GM19467 (cell line): Measurements from ENCODE around the gene UBE3B.
A peak's percentile ranks its signal among the peaks of the same experiment; 100 is the strongest.
"Not testable (repeated sequence)": the region's sequence is repeated elsewhere in the genome, so short reads cannot be mapped to it uniquely, and the experiment has no call there.

Source experiments
- ATAC-seq: cut with Tn5 transposase; IDR thresholded peaks from one replicate; pipeline ENCODE4 v1.9.1; 2021; ENCODE audit warnings: mild to moderate bottlenecking, moderate library complexity; ENCODE audit not compliant: unreplicated experiment

Gene UBE3B

DNA sequence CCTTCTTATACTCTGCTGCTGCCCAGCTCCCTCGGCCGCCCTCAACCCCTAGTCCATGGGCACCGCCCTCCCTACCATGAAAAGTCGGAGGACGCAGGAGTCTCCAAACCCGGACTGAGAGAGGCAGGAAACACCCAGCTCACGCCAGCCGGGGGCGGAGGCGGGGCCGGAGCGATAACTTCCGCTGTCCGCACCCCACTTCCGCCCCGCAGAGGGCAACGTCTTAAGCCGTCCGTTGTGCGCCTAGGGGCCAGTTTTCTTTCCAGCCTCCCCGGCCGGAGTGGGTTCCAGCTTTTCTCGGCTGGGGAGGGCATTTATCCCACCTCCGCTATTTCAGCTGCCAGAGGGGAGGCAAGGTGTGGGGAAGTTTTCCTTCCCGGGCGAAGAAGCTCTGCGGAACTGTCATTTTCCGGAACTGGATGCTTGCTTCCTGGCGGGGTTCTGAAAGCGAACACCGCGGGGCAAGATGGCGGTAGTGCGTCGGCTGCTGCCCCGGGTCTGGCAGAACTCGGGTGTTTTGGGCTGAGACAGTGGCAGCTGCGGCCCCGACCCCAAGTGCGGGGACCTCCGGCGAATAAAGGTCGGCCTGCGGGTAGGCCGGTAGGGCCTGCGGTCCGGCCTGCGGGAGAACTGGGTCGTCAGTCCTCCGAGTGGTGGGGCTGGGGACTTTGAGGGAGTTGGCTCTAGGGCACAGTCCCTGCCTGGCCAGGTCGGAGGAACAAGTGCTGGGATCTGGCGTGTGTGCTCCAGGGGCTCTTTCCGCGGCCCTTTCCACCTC lies at the start of gene UBE3B, which contains the start of gene KCTD10:
TSS of gene UBE3B (plus strand) at position 450 of the 778 bp plus-strand sequence. CDS start 5,918 bp downstream, outside the sequence.
TSS of gene KCTD10 (minus strand) at position 116 of the 778 bp plus-strand sequence. CDS start at position 78, 38 bp downstream.
- peak; percentile 87 for ATAC-seq

- ATAC-seq = peak; percentile 75
Measured at GRCh38 chr12:109428037-109428629, 49.3 kb upstream of the UBE3B start.

- not testable (repeated sequence) for ATAC-seq
Measured at GRCh38 chr12:109428804-109429203, 48.6 kb upstream of the UBE3B start.

- ATAC-seq = no peak
Measured at GRCh38 chr12:109430244-109430643, 47.2 kb upstream of the UBE3B start.

GRCh38 chr12:109432431-109432830 lies 45.0 kb upstream of the UBE3B start:
- ATAC-seq = no peak

DNA sequence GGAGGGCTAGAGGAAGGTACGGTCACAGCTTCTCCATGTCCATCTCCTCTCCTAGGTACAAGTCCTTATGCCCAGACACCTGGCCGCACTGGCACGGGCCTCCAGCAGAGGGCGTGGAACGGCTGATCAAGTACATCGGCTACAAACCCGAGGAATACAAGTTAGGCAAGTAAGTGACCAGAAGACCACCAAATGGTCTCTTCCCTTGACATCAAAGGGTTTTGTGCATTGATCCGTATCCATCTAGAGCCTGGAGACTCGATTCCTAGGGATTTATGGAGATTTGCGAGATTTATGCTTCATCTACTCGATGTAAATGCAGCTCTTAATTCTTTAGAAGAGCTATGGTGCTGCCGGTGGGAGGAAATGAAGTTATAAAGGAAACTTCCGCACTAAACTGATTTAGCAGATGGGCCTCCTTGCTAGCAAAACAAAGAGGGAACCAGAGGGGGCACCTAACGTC lies 44.6 kb upstream of the UBE3B start:
- no peak for ATAC-seq

DNA sequence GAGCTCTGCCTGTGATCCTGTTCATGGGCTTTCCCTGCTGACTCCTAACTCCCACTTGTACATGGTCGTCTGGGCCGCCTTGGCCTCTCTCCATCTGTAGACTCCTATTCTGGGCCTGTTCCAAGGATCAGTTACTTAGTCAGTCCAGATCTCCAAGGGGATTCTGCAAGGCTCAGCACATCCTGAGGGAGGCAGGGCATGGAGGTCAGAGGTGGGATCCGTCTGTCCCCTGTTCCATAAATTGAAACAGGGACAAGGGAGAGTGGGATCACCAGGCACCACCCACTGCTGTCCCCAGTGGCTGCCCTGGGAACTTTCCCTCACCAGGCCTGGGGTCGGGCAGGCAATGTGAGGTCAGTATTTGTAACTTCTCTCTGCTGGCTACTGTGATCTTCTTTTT lies 43.8 kb upstream of the UBE3B start:
- no peak for ATAC-seq

- no peak for ATAC-seq
Measured at GRCh38 chr12:109434582-109434981, 42.9 kb upstream of the UBE3B start.

GRCh38 chr12:109435428-109436187 lies 41.8 kb upstream of the UBE3B start:
- ATAC-seq = no peak

DNA sequence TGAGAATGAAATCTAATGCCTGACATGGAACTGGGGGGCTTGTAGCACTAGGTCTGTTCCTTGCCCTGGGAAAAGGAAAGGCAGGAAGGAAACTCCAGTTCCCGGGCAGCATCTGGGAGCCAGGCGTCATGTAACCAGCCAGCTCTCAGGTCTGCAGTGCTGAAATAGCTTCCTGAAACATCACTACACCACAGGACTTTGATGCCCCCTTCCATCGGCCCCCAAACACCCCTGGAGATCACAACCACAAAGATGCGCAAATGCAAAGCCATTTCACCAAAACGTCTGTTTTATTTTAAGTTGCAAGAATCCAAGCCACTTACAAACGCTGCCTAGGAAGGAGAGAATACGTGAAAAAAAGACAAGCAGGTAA lies 41.3 kb upstream of the UBE3B start:
- ATAC-seq = no peak

DNA sequence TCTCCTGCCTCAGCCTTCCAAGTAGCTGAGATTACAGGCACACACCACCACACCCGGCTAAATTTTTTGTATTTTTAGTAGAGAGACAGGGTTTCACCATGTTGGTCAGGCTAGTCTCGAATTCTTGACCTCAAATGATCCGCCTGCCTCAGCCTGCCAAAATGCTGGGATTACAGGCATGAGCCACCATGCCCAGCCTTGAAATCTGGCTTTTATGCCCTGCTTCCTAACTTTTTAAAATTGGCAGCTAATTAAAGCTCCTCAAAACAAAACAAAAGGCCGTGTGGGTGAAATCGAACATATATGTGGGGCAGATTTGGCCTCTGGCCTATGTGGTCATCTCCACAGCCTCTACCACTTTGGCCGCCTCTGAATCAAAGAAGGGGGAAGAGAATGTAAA lies 38.3 kb upstream of the UBE3B start:
- no peak for ATAC-seq

DNA sequence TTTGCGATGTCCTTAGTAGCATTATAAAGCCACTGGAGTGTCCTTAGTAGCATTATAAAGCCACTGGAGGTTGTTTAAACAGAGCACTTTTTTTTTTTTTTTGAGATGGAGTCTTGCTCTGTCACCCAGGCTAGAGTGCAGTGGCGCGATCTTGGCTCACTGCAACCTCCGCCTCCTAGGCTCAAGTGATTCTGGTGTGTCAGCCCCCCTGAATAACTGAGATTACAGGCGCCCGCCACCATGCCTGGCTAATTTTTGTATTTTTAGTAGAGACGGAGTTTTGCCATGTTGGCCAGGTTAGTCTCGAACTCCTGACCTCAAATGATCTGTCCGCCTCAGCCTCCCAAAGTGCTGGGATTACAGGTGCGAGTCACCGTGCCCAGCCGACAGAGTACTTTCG lies 37.5 kb upstream of the UBE3B start:
- ATAC-seq = not testable (repeated sequence)

GRCh38 chr12:109440851-109441490 lies 36.5 kb upstream of the UBE3B start:
- no peak for ATAC-seq

GRCh38 chr12:109443794-109444193 lies 33.6 kb upstream of the UBE3B start:
- no peak for ATAC-seq

DNA sequence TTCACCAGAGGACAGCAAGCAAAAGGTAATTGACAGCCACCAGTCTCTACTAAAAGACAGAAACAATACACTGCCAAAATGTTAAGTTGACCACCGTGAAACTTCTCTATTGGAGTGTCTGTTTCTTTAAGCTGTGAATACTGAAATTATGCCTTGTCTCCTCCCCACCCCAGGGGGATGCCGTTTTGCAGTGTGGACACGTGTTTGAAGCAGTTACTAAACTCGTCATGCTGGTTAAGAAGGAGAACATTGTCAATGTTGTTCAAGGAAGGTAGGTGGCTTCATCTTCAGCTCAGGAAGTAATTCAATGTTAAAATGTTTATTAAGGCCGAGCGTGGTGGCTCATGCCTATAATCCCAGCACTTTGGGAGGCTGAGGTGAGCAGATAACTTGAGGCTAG lies 33.2 kb upstream of the UBE3B start:
- ATAC-seq = no peak

DNA sequence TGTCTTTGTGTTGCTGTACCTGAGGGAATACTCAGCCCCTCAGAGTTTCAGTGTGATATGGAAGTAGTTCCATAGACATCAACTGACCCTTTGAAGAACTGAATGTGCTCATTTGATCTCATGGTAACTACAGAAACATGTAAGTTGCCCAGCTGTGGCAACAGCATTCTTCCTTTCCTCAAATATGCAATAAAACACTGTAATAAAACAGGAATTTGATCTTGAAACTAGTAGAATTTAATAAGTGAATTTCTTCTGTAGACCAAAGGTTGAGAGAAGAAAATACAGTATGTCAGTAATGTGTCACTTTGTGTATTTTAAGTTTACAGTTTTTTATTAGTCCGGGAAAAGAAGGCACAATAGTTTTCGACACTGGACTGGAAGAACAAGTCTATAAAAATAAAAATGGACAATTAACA lies 32.2 kb upstream of the UBE3B start:
- ATAC-seq = no peak

- no peak for ATAC-seq
Measured at GRCh38 chr12:109446869-109447268, 30.6 kb upstream of the UBE3B start.

DNA sequence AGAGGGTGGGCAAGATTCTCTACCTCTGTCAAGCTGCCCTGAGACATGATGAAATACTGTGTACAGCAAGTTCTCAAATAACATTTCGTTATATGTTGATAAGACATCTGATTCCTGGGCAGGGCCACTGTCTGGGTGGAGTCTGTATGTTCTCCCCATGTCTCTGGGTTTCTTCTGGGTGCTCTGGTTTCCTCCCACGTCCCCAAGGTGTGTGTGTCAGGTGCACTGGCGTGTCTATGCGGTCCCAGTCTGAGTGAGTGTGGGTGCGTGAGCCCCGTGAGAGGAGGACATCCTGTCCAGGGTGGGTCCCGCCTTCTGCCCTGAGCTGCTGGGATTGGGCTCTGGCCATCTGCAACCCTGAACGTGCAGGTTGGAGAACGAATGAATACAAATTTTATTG lies 30.0 kb upstream of the UBE3B start:
- ATAC-seq = no peak

- ATAC-seq = no peak
Measured at GRCh38 chr12:109448272-109448671, 29.2 kb upstream of the UBE3B start.

- ATAC-seq = no peak
Measured at GRCh38 chr12:109448707-109449390, 28.6 kb upstream of the UBE3B start.
